Sigmoid colon (tissue), 4 donors: ENCODE data around the gene ATP5ME.

ENCODE experiments used
- EP300 ChIP-seq, 4 donors: sonication (generic); formaldehyde crosslinking; IDR thresholded peaks; one replicate each; pipeline ENCODE4 v1.6.1; 2017; ENCODE audit warnings: antibody characterized with exemption in 4 of 4
- POLR2A ChIP-seq, 2 donors: fragments of 450-650 bp; IDR thresholded peaks; one replicate each; pipeline ENCODE4 v1.6.1; 2016; ENCODE audit warnings: antibody characterized with exemption in 2 of 2, mild to moderate bottlenecking in 2 of 2, moderate library complexity in 2 of 2
- POLR2AphosphoS5 ChIP-seq, 4 donors: sonication (generic); formaldehyde crosslinking; IDR thresholded peaks; one replicate each; pipeline ENCODE4 v1.6.1; 2017; ENCODE audit warnings: antibody characterized with exemption in 4 of 4
- TF ChIP-seq, protein P1 (sequence below), 4 experiments: fragments of 450-650 bp in 3 of 4; fragments of 200-600 bp in 1 of 4; IDR thresholded peaks; one replicate each; pipeline ENCODE4 v1.5.1; 2016 to 2019; ENCODE audit warnings: antibody characterized with exemption in 4 of 4, mild to moderate bottlenecking in 3 of 4, moderate library complexity in 2 of 4

DNA sequence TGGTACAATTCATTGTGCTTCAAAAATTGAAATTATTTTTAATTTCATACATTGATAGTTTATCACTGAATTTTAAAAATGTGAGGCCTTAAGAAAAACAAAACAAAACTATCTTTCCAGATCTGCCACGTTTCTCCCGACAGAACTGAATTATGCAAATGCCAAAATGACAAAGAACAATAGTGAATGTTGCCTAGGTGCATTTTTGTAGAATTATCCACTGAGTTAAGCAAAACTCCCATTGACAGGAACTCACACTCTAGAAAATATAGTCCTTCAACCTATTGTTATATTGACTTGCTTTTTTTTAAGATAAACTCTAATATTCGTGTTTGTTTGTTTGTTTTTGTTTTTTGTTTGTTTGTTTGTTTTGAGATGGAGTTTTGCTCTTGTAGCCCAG is 38.0 kb upstream of the ATP5ME start:
- TF ChIP-seq, protein P1, sequence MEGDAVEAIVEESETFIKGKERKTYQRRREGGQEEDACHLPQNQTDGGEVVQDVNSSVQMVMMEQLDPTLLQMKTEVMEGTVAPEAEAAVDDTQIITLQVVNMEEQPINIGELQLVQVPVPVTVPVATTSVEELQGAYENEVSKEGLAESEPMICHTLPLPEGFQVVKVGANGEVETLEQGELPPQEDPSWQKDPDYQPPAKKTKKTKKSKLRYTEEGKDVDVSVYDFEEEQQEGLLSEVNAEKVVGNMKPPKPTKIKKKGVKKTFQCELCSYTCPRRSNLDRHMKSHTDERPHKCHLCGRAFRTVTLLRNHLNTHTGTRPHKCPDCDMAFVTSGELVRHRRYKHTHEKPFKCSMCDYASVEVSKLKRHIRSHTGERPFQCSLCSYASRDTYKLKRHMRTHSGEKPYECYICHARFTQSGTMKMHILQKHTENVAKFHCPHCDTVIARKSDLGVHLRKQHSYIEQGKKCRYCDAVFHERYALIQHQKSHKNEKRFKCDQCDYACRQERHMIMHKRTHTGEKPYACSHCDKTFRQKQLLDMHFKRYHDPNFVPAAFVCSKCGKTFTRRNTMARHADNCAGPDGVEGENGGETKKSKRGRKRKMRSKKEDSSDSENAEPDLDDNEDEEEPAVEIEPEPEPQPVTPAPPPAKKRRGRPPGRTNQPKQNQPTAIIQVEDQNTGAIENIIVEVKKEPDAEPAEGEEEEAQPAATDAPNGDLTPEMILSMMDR (IDR thresholded peaks at IDR 0.05): no peak
- TF ChIP-seq POLR2A (IDR thresholded peaks at IDR 0.05) (no peak), POLR2AphosphoS5 (IDR thresholded peaks at IDR 0.05) (no peak), EP300 (IDR thresholded peaks at IDR 0.05) (no peak)
